Motor neuron (in vitro differentiated cells): ENCODE data around the gene HMG20A. TPM values are rescaled to one million over a fixed set of nuclear protein-coding genes. Genes with fewer than 3 reads are reported as not detected.

ENCODE experiments used
- ATAC-seq, 8 experiments: fragments of 200-7000 bp; cut with Tn5 transposase; replicated peaks in 6 of 8; 2 replicates each; pipeline ENCODE4 v1.8.0; 2021; ENCODE audit warnings: mild to moderate bottlenecking in 8 of 8, moderate library complexity in 8 of 8
- H3K27ac ChIP-seq, 2 donors: fragments of 250-450 bp; sonication (Bioruptor Pico); 2 replicates each; pipeline ENCODE4 v1.9.0; 2021; ENCODE audit warnings: antibody characterized with exemption in 2 of 2, mild to moderate bottlenecking in 2 of 2, moderate library complexity in 1 of 2
- H3K4me1 ChIP-seq, 2 donors: fragments of 250-450 bp; sonication (Bioruptor Pico); replicated peaks in 1 of 2; 2 replicates each; pipeline ENCODE4 v1.6.1; 2021; ENCODE audit warnings: antibody characterized with exemption in 2 of 2, mild to moderate bottlenecking in 2 of 2, moderate library complexity in 1 of 2
- H3K4me3 ChIP-seq, 5 donors: fragments of 250-450 bp; sonication (Bioruptor Pico); 2 replicates each; pipeline ENCODE4 v1.9.0; 2021; ENCODE audit warnings: antibody characterized with exemption in 5 of 5, mild to moderate bottlenecking in 5 of 5, moderate library complexity in 4 of 5
- WGBS, 10 experiments: fragments of 450-650 bp; shearing (Covaris generic); methylation state at CpG; one replicate each; pipeline ENCODE4 v1.0.0; 2022; 5-methylcytosine and 5-hydroxymethylcytosine counted together
- in situ Hi-C, 9 experiments: fragments of 400-800 bp; cut with MboI; loops; one replicate each; pipeline ENCODE4 v1.15.0; 2021; ENCODE audit warnings: low sequenced_read_pairs in 9 of 9, low pct_unique_long_range_greater_than_20kb in 2 of 9; ENCODE audit not compliant: unreplicated experiment in 9 of 9
- total RNA-seq, 8 experiments: library from RNA; unstranded; fragments of 300-600 nt; gene quantifications; 2 replicates each; pipeline versions ENCODE4 v1.2.3 to v1.2.4, GENCODE V29; 2022

HMG20A gene
- total RNA-seq, 8 experiments from 2014 or later, result 29.0 to 82.3 (median 37.6) TPM

- 0 to 100% (median 73%) methylated on average over 1 to 6 of the region's 11 CpGs for WGBS, 10 experiments
- H3K27ac ChIP-seq, result no peak overlapping the region
- in situ Hi-C loops, result no loop called here
- peaks cover 8 to 15% of the 10 kb centered on the region in 2 donors for H3K4me1 ChIP-seq
- ATAC-seq, result peak in 5 of 8 experiments; percentile 58 to 80 (median 64)
- no peak overlapping the region for H3K4me3 ChIP-seq
These were observed 94.1 kb downstream of the HMG20A start for GRCh38 chr15:77514641-77515402.

- Histone ChIP-seq H3K4me3 (no peak overlapping the region), H3K4me1 (peaks cover 8 to 13% of the 10 kb centered on the region in 2 donors), H3K27ac (no peak overlapping the region)
- WGBS, 10 experiments, result 60 to 100% (median 100%) methylated on average over 1 of the region's 2 CpGs; no CpG with 5 or more reads in 5 of the 10 experiments
- in situ Hi-C loops, result no loop called here
- no peak for ATAC-seq
These were observed 94.9 kb downstream of the HMG20A start for GRCh38 chr15:77515613-77516012.

GRCh38 chr15:77516076-77516475 lies 95.4 kb downstream of the HMG20A start:
- Histone ChIP-seq H3K4me3 (no peak overlapping the region), H3K27ac (no peak overlapping the region), H3K4me1 (peaks cover 8 to 10% of the 10 kb centered on the region in 2 donors)
- ATAC-seq, result no peak
- WGBS, 10 experiments, result 42 to 100% (median 77%) methylated on average over 1 to 4 of the region's 7 CpGs; no CpG with 5 or more reads in 4 of the 10 experiments
- in situ Hi-C loops, result no loop called here

- in situ Hi-C loops, result no loop called here
- WGBS, 10 experiments, result 90 to 100% (median 100%) methylated on average over 1 to 2 of the region's 12 CpGs; no CpG with 5 or more reads in 6 of the 10 experiments
- no peak for ATAC-seq
These were observed 96.1 kb downstream of the HMG20A start for GRCh38 chr15:77516786-77517185.

GRCh38 chr15:77517579-77517978 lies 96.9 kb downstream of the HMG20A start:
- no peak for ATAC-seq
- 35 to 100% (median 73%) methylated on average over 1 to 4 of the region's 7 CpGs; no CpG with 5 or more reads in 3 of the 10 experiments for WGBS, 10 experiments
- Histone ChIP-seq H3K4me1 (peaks cover 8 to 10% of the 10 kb centered on the region in 2 donors), H3K27ac (no peak overlapping the region), H3K4me3 (no peak overlapping the region)
- in situ Hi-C loops, result no loop called here

More at GRCh38 chr15:77516786-77517185, 96.1 kb downstream of the HMG20A start:
- H3K27ac ChIP-seq, result no peak overlapping the region
- H3K4me1 ChIP-seq, result peaks cover 8 to 10% of the 10 kb centered on the region in 2 donors
- no peak overlapping the region for H3K4me3 ChIP-seq

- ATAC-seq, result no peak
- Histone ChIP-seq H3K4me1 (peaks cover 8 to 10% of the 10 kb centered on the region in 2 donors), H3K4me3 (no peak overlapping the region), H3K27ac (no peak overlapping the region)
- in situ Hi-C loops, result no loop called here
- 84 to 100% (median 92%) methylated on average over 1 to 4 of the region's 6 CpGs; no CpG with 5 or more reads in 7 of the 10 experiments for WGBS, 10 experiments
These were observed 97.8 kb downstream of the HMG20A start for GRCh38 chr15:77518458-77518857.

GRCh38 chr15:77519540-77519939 lies 98.9 kb downstream of the HMG20A start:
- peaks cover 8 to 10% of the 10 kb centered on the region in 2 donors for H3K4me1 ChIP-seq
- H3K4me3 ChIP-seq, result no peak overlapping the region
- 57 to 100% (median 85%) methylated on average over 1 to 2 of the region's 3 CpGs; no CpG with 5 or more reads in 7 of the 10 experiments for WGBS, 10 experiments
- H3K27ac ChIP-seq, result no peak overlapping the region
- ATAC-seq, result no peak
- in situ Hi-C loops, result no loop called here

- in situ Hi-C loops, result no loop called here
- ATAC-seq, result no peak
- Histone ChIP-seq H3K27ac (no peak overlapping the region), H3K4me3 (no peak overlapping the region), H3K4me1 (peaks cover under 1% of the 10 kb centered on the region in 2 donors)
- 83 to 97% (median 90%) methylated on average over 3 to 6 of the region's 6 CpGs; no CpG with 5 or more reads in 1 of the 10 experiments for WGBS, 10 experiments
These were observed 100.5 kb downstream of the HMG20A start for GRCh38 chr15:77521206-77521605.

- Histone ChIP-seq H3K4me1 (peaks cover 37 to 38% of the 10 kb centered on the region in 2 donors), H3K4me3 (no peak overlapping the region), H3K27ac (no peak overlapping the region)
- no peak for ATAC-seq
- in situ Hi-C loops, result loop anchor here in 5 of 9 experiments (25.0 kb wide), 1 partner anchor 413 kb away; no protein-coding TSS in a partner anchor
- whole genome bisulfite sequencing, 10 experiments, result 8 to 100% (median 78%) methylated on average over 1 to 5 of the region's 6 CpGs; no CpG with 5 or more reads in 4 of the 10 experiments
These were observed 104.7 kb downstream of the HMG20A start for GRCh38 chr15:77525400-77525811.

GRCh38 chr15:77525907-77526594 lies 105.4 kb downstream of the HMG20A start:
- H3K27ac ChIP-seq, result peak overlapping the region; percentile 37 to 83
- H3K4me3 ChIP-seq, result no peak overlapping the region
- in situ Hi-C loops, result loop anchor here in 5 of 9 experiments (25.0 kb wide), 1 partner anchor 414 kb away; no protein-coding TSS in a partner anchor
- ATAC-seq, result no peak
- WGBS, 10 experiments, result 60 to 100% (median 85%) methylated on average over 1 to 4 of the region's 11 CpGs; no CpG with 5 or more reads in 5 of the 10 experiments
- H3K4me1 ChIP-seq, result peaks cover 37 to 38% of the 10 kb centered on the region in 2 donors

GRCh38 chr15:77526595-77527163 lies 106.0 kb downstream of the HMG20A start:
- peaks cover 37 to 38% of the 10 kb centered on the region in 2 donors for H3K4me1 ChIP-seq
- 30 to 100% (median 77%) methylated on average over 1 to 8 of the region's 14 CpGs; no CpG with 5 or more reads in 7 of the 10 experiments for WGBS, 10 experiments
- H3K27ac ChIP-seq, result peak overlapping the region; percentile 37 to 83
- in situ Hi-C loops, result loop anchor here in 5 of 9 experiments (25.0 kb wide), 1 partner anchor 414 kb away; no protein-coding TSS in a partner anchor
- peak in 5 of 8 experiments; percentile 2 to 21 (median 13) for ATAC-seq
- no peak overlapping the region for H3K4me3 ChIP-seq

GRCh38 chr15:77527164-77527778 lies 106.6 kb downstream of the HMG20A start:
- in situ Hi-C loops, result loop anchor here in 5 of 9 experiments (25.0 kb wide), 1 partner anchor 415 kb away; no protein-coding TSS in a partner anchor
- Histone ChIP-seq H3K27ac (peak overlapping the region; percentile 37 to 83), H3K4me3 (no peak overlapping the region), H3K4me1 (peaks cover 37 to 38% of the 10 kb centered on the region in 2 donors)
- peak; percentile 72 to 94 (median 82) for ATAC-seq
- 0 to 80% (median 40%) methylated on average over 1 to 4 of the region's 15 CpGs; no CpG with 5 or more reads in 5 of the 10 experiments for WGBS, 10 experiments
